Upper lobe of left lung (tissue), 4 donors: ENCODE data around the gene GARNL3.

Experiments
- POLR2A ChIP-seq, 4 donors: fragments of 450-650 bp; IDR thresholded peaks; one replicate each; pipeline ENCODE4 v1.5.1; 2016 to 2017; ENCODE audit warnings: antibody characterized with exemption in 4 of 4, mild to moderate bottlenecking in 2 of 4
- TF ChIP-seq, protein P1 (sequence below), 6 experiments: fragments of 450-650 bp in 4 of 6; fragments of 200-600 bp in 2 of 6; sonication (generic) in 2 of 6; IDR thresholded peaks; one replicate each; pipeline ENCODE4 v1.5.1; 2016 to 2019; ENCODE audit warnings: antibody characterized with exemption in 6 of 6

DNA sequence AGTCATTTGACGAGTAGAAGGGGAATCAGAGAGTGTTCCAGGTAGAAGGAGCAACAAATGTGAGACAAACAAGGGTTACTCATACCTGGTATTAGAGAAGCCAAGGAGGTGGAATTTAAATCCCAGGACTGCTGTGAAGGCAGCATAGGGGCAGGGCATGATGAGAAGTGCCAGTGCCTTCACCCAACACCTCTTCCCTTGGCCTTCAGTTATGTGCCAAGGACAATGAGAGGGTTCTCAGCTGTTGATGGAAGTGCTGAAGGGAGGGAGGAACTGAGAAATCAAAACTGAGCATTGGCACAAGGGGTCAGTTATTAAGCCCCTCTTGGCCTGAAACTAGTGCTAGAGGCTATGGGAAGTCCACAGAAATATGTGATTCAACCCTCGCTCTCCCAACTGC, 50.3 kb downstream of the GARNL3 start:
- TF ChIP-seq POLR2A (IDR thresholded peaks at IDR 0.05): no peak
- TF ChIP-seq, protein P1, sequence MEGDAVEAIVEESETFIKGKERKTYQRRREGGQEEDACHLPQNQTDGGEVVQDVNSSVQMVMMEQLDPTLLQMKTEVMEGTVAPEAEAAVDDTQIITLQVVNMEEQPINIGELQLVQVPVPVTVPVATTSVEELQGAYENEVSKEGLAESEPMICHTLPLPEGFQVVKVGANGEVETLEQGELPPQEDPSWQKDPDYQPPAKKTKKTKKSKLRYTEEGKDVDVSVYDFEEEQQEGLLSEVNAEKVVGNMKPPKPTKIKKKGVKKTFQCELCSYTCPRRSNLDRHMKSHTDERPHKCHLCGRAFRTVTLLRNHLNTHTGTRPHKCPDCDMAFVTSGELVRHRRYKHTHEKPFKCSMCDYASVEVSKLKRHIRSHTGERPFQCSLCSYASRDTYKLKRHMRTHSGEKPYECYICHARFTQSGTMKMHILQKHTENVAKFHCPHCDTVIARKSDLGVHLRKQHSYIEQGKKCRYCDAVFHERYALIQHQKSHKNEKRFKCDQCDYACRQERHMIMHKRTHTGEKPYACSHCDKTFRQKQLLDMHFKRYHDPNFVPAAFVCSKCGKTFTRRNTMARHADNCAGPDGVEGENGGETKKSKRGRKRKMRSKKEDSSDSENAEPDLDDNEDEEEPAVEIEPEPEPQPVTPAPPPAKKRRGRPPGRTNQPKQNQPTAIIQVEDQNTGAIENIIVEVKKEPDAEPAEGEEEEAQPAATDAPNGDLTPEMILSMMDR (IDR thresholded peaks at IDR 0.05): no peak
